Fibroblast of the aortic adventitia (primary cell): ENCODE results near the gene KDR. TPM values are rescaled to one million over a fixed set of nuclear protein-coding genes. Genes with fewer than 3 reads are reported as not detected.

Experiments
- DNase-seq: peaks from one replicate; pipeline ENCODE4 v3.0.0-alpha.2; 2010; ENCODE audit warnings: low read depth
- H3K4me3 ChIP-seq: 2 replicates; pipeline ENCODE4 v1.5.1; 2011; ENCODE audit warnings: low read depth, mild to moderate bottlenecking, control low read depth, low read length, moderate library complexity
- total RNA-seq: library from RNA; depleted of rRNA; stranded (reverse); fragments of >200 nt; gene quantifications from 2 replicates; pipeline ENCODE4 v1.2.3, GENCODE V29; 2012; ENCODE audit warnings: low replicate concordance
- TF ChIP-seq, protein P1 (sequence below): IDR thresholded peaks from 2 replicates; pipeline ENCODE4 v1.5.1; 2011; ENCODE audit warnings: mild to moderate bottlenecking, low read length, control low read depth, inconsistent platforms; ENCODE audit not compliant: insufficient read depth

Gene KDR
- total RNA-seq, 1 donor, result 10.9 TPM

DNA sequence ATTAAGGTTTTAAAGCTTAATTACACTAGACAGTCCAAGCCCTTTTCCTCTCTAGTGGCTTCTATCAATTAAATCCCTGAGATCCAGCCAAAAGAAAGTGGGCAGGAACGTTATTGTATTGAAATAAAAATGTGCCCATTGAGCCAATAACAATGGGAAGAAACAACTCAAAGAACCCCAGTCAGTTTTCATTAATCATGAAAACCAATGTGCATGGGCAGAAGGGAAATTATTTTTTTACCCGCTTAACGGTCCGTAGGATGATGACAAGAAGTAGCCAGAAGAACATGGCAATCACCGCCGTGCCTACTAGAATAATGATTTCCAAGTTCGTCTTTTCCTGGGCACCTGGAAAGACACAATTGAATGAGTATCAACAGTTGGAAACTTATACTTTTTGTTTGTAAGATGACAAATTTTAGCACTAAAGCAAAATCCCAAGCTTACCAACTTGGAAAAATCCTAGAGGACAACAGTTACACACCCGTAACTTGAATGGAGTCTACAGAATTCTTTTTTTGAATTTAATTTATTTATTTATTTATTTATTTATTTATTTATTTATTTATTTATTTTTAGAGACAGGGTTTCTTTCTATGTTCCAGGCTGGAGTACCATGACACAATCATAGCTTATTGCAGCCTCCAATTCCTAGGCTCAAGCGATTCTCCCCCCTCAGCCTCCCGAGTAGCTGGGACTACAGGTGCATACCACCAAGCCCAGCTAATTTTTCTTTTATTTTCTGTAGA lies 26.8 kb downstream of the KDR start:
- no peak for DNase-seq
- no peak overlapping the region for H3K4me3 ChIP-seq
- TF ChIP-seq, protein P1, sequence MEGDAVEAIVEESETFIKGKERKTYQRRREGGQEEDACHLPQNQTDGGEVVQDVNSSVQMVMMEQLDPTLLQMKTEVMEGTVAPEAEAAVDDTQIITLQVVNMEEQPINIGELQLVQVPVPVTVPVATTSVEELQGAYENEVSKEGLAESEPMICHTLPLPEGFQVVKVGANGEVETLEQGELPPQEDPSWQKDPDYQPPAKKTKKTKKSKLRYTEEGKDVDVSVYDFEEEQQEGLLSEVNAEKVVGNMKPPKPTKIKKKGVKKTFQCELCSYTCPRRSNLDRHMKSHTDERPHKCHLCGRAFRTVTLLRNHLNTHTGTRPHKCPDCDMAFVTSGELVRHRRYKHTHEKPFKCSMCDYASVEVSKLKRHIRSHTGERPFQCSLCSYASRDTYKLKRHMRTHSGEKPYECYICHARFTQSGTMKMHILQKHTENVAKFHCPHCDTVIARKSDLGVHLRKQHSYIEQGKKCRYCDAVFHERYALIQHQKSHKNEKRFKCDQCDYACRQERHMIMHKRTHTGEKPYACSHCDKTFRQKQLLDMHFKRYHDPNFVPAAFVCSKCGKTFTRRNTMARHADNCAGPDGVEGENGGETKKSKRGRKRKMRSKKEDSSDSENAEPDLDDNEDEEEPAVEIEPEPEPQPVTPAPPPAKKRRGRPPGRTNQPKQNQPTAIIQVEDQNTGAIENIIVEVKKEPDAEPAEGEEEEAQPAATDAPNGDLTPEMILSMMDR, result no peak

DNA sequence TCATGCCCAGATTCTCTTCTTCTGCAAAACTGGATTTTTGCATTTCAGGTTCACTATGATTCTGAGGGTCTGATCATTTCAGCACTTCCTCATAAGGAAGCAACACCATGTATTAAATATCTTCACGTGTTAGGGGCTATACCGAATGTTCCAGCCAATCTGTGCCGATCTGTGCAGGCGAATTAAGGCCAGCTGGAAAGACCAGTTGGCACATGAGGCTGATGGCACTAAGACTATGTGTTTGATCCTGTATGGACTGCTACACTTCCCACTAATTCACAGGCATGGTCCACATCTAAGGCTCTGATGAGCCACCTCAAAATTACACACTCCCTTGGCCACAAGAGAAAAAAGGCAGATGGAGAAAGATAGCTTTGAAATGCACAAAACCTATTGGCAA lies 28.8 kb downstream of the KDR start:
- DNase-seq, result no peak
- no peak overlapping the region for H3K4me3 ChIP-seq
- TF ChIP-seq, protein P1, result no peak

DNA sequence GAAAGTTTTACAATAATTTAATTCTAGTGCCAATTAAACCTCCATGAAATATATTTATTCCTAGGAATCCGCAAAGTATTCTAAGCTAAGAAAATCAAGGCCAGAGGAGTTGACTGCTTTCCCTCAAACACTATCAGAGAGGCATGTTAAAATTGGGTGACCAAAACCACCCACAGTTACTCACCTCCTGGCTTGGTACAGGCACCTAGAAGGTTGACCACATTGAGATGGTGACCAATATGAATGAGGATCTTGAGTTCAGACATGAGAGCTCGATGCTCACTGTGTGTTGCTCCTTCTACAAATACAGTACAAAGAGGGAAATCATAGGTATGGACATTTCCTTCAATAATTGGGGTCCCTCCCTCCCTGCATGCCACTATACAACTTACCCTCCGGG lies 29.4 kb downstream of the KDR start:
- TF ChIP-seq, protein P1, result no peak
- no peak overlapping the region for H3K4me3 ChIP-seq
- no peak for DNase-seq

DNA sequence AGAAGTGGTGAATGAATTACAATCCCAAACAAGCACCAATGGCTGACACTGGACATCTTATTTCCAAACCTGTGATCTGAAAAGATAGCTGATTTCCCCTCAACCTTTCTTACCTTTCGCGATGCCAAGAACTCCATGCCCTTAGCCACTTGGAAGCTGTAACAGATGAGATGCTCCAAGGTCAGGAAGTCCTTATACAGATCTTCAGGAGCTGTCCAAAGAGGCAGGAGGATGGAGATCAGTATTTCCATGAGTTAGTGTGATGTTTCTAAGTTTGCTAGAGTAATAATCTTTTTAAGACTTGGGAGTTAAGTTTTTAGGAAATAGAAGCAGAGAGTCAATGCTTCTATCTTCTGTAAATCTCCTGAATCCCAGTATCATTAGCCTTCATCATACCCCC lies 32.9 kb downstream of the KDR start:
- no peak for DNase-seq
- H3K4me3 ChIP-seq, result no peak overlapping the region
- TF ChIP-seq, protein P1, result no peak

- TF ChIP-seq, protein P1, result no peak
- no peak for DNase-seq
- no peak overlapping the region for H3K4me3 ChIP-seq
These were observed 35.5 kb downstream of the KDR start for GRCh38 chr4:55089916-55090315.

DNA sequence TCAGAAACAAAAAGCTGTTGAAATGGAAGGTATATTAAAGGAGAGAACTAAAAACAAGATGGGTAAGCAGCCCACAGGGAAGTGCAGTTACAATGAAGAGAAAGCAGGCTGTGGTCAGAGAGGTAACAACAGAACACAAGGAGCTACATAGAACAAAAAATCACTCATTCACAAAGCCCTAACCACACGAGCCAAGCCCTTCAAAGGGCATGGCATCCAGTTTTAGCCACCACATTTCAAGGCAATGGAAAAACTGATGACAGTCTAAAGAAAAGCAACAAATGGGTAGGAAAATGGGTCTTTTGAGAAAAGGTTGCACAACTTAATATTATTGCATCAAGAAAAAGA lies 37.5 kb downstream of the KDR start:
- TF ChIP-seq, protein P1, result no peak
- no peak overlapping the region for H3K4me3 ChIP-seq
- DNase-seq, result no peak
